GM18873 (cell line): ENCODE measurements around the gene TRIM46.
"Not testable (repeated sequence)": the region's sequence is repeated elsewhere in the genome, so short reads cannot be mapped to it uniquely, and the experiment has no call there.

Source experiments
- ATAC-seq: cut with Tn5 transposase; IDR thresholded peaks from one replicate; pipeline ENCODE4 v1.9.1; 2021; ENCODE audit warnings: mild to moderate bottlenecking, moderate library complexity, moderate number of reproducible peaks; ENCODE audit not compliant: unreplicated experiment, low FRiP score

The TRIM46 gene

GRCh38 chr1:155184835-155185782 lies 11.5 kb downstream of the TRIM46 start:
- ATAC-seq: peak; percentile 79

GRCh38 chr1:155185783-155186066 lies 12.1 kb downstream of the TRIM46 start:
- no peak for ATAC-seq

- no peak for ATAC-seq
Measured at GRCh38 chr1:155186067-155186793, 12.6 kb downstream of the TRIM46 start.

GRCh38 chr1:155186794-155187455 lies 13.3 kb downstream of the TRIM46 start:
- ATAC-seq: no peak

- ATAC-seq: no peak
Measured at GRCh38 chr1:155187456-155187891, 13.8 kb downstream of the TRIM46 start.

GRCh38 chr1:155188268-155188667 lies 14.6 kb downstream of the TRIM46 start:
- no peak for ATAC-seq

GRCh38 chr1:155189926-155190325 lies 16.3 kb downstream of the TRIM46 start:
- ATAC-seq: not testable (repeated sequence)

GRCh38 chr1:155191904-155192303 lies 18.3 kb downstream of the TRIM46 start:
- ATAC-seq: no peak

GRCh38 chr1:155192346-155193274 lies 19.0 kb downstream of the TRIM46 start:
- ATAC-seq: no peak

- ATAC-seq: no peak
Measured at GRCh38 chr1:155193275-155193990, 19.8 kb downstream of the TRIM46 start.

GRCh38 chr1:155193991-155194240 lies 20.3 kb downstream of the TRIM46 start:
- ATAC-seq: not testable (repeated sequence)

- ATAC-seq: no peak
Measured at GRCh38 chr1:155195201-155196102, 21.8 kb downstream of the TRIM46 start.

- no peak for ATAC-seq
Measured at GRCh38 chr1:155196103-155196892, 22.6 kb downstream of the TRIM46 start.

- ATAC-seq: no peak
Measured at GRCh38 chr1:155196893-155197638, 23.4 kb downstream of the TRIM46 start.

- no peak for ATAC-seq
Measured at GRCh38 chr1:155197901-155198546, 24.4 kb downstream of the TRIM46 start.

GRCh38 chr1:155198547-155198906 lies 24.9 kb downstream of the TRIM46 start:
- no peak for ATAC-seq

- ATAC-seq: no peak
Measured at GRCh38 chr1:155199792-155200191, 26.1 kb downstream of the TRIM46 start.
